ENCODE measurements around the gene BCAS1. TPM values are rescaled to one million over a fixed set of nuclear protein-coding genes. Genes with fewer than 3 reads are reported as not detected.

The BCAS1 gene
- total RNA-seq, 4 donors from 2014 or later = 0.32 TPM; not detected in 3

DNA sequence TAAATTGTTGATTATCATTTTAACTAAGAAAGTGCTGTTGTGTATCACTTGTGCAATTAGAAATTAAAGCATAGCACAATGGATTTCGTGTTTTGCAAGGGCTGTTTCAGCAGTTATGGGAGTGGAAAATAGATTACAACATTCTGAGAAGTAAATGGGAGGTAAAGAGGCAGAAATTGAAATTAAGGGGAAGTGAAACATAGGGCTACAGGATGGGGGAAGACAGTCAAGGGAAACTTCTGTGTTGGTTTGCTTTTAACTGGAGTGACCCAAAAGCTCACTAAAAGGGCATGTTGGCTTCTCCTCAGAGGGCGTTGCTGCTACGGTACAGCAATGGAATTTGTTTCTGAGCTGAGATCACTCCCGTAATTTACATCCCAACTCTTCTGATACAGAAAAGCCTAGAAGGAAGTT lies 147.5 kb downstream of the BCAS1 start:
- Histone ChIP-seq H3K27me3 (no peaks in the 10 kb centered on the region), H3K36me3 (no peaks in the 10 kb centered on the region), H3K4me1 (peaks cover 0 to 16% of the 10 kb centered on the region in 2 donors), H3K27ac (peak overlapping the region in 1 of 4 donors; percentile 37), H3K4me3 (no peak overlapping the region), H3K9me3 (no peaks in the 10 kb centered on the region)
- ATAC-seq (peak in 1 of 2 donors; percentile 41), DNase-seq (no peak)
- TF ChIP-seq, protein P1, sequence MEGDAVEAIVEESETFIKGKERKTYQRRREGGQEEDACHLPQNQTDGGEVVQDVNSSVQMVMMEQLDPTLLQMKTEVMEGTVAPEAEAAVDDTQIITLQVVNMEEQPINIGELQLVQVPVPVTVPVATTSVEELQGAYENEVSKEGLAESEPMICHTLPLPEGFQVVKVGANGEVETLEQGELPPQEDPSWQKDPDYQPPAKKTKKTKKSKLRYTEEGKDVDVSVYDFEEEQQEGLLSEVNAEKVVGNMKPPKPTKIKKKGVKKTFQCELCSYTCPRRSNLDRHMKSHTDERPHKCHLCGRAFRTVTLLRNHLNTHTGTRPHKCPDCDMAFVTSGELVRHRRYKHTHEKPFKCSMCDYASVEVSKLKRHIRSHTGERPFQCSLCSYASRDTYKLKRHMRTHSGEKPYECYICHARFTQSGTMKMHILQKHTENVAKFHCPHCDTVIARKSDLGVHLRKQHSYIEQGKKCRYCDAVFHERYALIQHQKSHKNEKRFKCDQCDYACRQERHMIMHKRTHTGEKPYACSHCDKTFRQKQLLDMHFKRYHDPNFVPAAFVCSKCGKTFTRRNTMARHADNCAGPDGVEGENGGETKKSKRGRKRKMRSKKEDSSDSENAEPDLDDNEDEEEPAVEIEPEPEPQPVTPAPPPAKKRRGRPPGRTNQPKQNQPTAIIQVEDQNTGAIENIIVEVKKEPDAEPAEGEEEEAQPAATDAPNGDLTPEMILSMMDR (IDR thresholded peaks at IDR 0.05 in 4 of 5, conservative IDR thresholded peaks at IDR 0.05 in 1 of 5) = no peak
- no peak for TF ChIP-seq POLR2A (IDR thresholded peaks at IDR 0.05)
- in situ Hi-C loops (cut with MboI; ENCODE audit: low sequenced_read_pairs in 4 of 4) (no loop called here), intact Hi-C loops (cut with DNase I; ENCODE audit: low total_unique reads) (no loop called here)

- no peak for TF ChIP-seq POLR2A (IDR thresholded peaks at IDR 0.05)
- TF ChIP-seq, protein P1 (IDR thresholded peaks at IDR 0.05 in 4 of 5, conservative IDR thresholded peaks at IDR 0.05 in 1 of 5) = no peak
- no peaks in the 10 kb centered on the region for H3K9me3 ChIP-seq
- ATAC-seq (no peak), DNase-seq (no peak)
- in situ Hi-C loops (cut with MboI; ENCODE audit: low sequenced_read_pairs in 4 of 4) (no loop called here), intact Hi-C loops (cut with DNase I; ENCODE audit: low total_unique reads) (no loop called here)
- no peak overlapping the region for H3K4me3 ChIP-seq
- peaks cover 3 to 27% of the 10 kb centered on the region in 2 donors for H3K4me1 ChIP-seq
- H3K27me3 ChIP-seq = no peaks in the 10 kb centered on the region
- H3K36me3 ChIP-seq = no peaks in the 10 kb centered on the region
- H3K27ac ChIP-seq = no peak overlapping the region
Measured at GRCh38 chr20:53921443-53921973, 148.9 kb downstream of the BCAS1 start.

GRCh38 chr20:53920647-53921245 lies 149.6 kb downstream of the BCAS1 start:
- DNase-seq = no peak
- Histone ChIP-seq H3K4me1 (peaks cover 4 to 26% of the 10 kb centered on the region in 2 donors), H3K4me3 (no peak overlapping the region), H3K27ac (no peak overlapping the region), H3K27me3 (no peaks in the 10 kb centered on the region), H3K36me3 (no peaks in the 10 kb centered on the region), H3K9me3 (no peaks in the 10 kb centered on the region)
- in situ Hi-C loops (cut with MboI; ENCODE audit: low sequenced_read_pairs in 4 of 4) (no loop called here), intact Hi-C loops (cut with DNase I; ENCODE audit: low total_unique reads) (no loop called here)
- no peak for TF ChIP-seq POLR2A (IDR thresholded peaks at IDR 0.05)
- TF ChIP-seq, protein P1 (IDR thresholded peaks at IDR 0.05 in 4 of 5, conservative IDR thresholded peaks at IDR 0.05 in 1 of 5) = no peak
- no peak for ATAC-seq

- Histone ChIP-seq H3K27ac (no peak overlapping the region), H3K4me3 (no peak overlapping the region), H3K27me3 (no peaks in the 10 kb centered on the region), H3K4me1 (peaks cover 4 to 27% of the 10 kb centered on the region in 2 donors), H3K9me3 (no peaks in the 10 kb centered on the region), H3K36me3 (no peaks in the 10 kb centered on the region)
- TF ChIP-seq, protein P1 (IDR thresholded peaks at IDR 0.05 in 4 of 5, conservative IDR thresholded peaks at IDR 0.05 in 1 of 5) = no peak
- no peak for TF ChIP-seq POLR2A (IDR thresholded peaks at IDR 0.05)
- intact Hi-C loops (cut with DNase I; ENCODE audit: low total_unique reads) = loop anchor here (10.0 kb wide), 1 partner anchor 185 kb away; no protein-coding TSS in a partner anchor
- DNase-seq (no peak), ATAC-seq (no peak)
- in situ Hi-C loops (cut with MboI; ENCODE audit: low sequenced_read_pairs in 4 of 4) = loop anchor here in 1 of 4 donors (10.0 kb wide), 1 partner anchor 345 kb away; no protein-coding TSS in a partner anchor
Measured at GRCh38 chr20:53919886-53920285, 150.5 kb downstream of the BCAS1 start.
